Measurements from ENCODE around the gene ZNF286A. TPM values are rescaled to one million over a fixed set of nuclear protein-coding genes. Genes with fewer than 3 reads are reported as not detected.

Gene ZNF286A
- total and polyA plus RNA-seq, 10 of the 15 experiments (the other 5 are each of a cell fraction or from before 2014, with no cell fraction given): 8.1 to 31.2 (median 18.2) TPM

DNA sequence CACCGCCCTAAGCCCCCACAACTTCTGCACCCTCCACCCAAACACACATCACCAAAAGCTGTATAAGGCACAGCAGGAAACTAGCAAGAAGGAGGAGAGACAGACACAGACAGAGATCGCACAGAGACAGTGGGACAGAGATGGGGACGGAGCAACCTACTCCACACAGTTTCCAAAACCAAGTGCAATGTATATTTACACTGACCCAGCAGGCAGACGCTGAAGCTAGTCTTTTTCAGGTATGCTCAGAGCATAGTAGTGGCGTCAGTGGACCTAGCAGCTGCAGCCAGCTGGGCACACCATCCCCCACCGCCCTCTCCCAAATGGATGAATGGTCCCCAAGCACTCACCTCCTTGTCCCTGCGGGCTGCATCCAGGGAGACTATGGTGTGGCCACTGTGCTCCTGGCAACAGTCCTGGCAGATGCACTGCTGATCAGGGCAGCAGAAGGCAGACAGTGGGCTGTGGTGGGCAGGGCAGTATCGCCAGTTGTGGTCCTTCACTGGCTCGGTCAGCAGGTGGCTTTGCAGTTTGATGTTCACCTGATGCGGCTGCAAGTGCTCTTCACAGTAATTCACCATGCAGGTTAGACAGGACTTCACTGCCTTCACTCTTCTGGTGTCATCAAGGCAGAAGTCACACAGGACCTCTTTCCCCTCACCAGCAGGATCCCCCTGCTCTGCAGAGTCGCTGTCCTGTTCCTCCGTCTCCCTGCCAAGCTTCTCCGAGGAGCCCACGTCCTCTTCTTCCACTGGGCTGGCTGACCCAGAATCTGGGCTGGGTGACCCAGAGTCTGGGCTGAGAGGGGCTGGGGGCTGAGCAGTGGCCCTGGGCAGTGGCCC, 48.6 kb upstream of the ZNF286A start:
- no peak for TF ChIP-seq SMAD1 (IDR thresholded peaks at IDR 0.05; ENCODE audit: low read depth, partially characterized antibody)
- no peak for TF ChIP-seq BMI1 (IDR thresholded peaks at IDR 0.05; ENCODE audit: borderline replicate concordance)
- no peak for TF ChIP-seq ETV6 (conservative IDR thresholded peaks at IDR 0.05 in 1 of 2, IDR thresholded peaks at IDR 0.05 in 1 of 2; ENCODE audit: borderline replicate concordance in 1 of 2, low read depth in 1 of 2)
- no peak for TF ChIP-seq MEF2B (IDR thresholded peaks at IDR 0.05; ENCODE audit: partially characterized antibody, poor library complexity, severe bottlenecking)
- TF ChIP-seq EED (IDR thresholded peaks at IDR 0.05; ENCODE audit: low read depth): no peak
- TF ChIP-seq, protein P1, sequence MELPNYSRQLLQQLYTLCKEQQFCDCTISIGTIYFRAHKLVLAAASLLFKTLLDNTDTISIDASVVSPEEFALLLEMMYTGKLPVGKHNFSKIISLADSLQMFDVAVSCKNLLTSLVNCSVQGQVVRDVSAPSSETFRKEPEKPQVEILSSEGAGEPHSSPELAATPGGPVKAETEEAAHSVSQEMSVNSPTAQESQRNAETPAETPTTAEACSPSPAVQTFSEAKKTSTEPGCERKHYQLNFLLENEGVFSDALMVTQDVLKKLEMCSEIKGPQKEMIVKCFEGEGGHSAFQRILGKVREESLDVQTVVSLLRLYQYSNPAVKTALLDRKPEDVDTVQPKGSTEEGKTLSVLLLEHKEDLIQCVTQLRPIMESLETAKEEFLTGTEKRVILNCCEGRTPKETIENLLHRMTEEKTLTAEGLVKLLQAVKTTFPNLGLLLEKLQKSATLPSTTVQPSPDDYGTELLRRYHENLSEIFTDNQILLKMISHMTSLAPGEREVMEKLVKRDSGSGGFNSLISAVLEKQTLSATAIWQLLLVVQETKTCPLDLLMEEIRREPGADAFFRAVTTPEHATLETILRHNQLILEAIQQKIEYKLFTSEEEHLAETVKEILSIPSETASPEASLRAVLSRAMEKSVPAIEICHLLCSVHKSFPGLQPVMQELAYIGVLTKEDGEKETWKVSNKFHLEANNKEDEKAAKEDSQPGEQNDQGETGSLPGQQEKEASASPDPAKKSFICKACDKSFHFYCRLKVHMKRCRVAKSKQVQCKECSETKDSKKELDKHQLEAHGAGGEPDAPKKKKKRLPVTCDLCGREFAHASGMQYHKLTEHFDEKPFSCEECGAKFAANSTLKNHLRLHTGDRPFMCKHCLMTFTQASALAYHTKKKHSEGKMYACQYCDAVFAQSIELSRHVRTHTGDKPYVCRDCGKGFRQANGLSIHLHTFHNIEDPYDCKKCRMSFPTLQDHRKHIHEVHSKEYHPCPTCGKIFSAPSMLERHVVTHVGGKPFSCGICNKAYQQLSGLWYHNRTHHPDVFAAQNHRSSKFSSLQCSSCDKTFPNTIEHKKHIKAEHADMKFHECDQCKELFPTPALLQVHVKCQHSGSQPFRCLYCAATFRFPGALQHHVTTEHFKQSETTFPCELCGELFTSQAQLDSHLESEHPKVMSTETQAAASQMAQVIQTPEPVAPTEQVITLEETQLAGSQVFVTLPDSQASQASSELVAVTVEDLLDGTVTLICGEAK (IDR thresholded peaks at IDR 0.05; ENCODE audit: borderline replicate concordance): no peak
- no peak for TF ChIP-seq YY1 (IDR thresholded peaks at IDR 0.05; ENCODE audit: low read depth, low read length)
- TF ChIP-seq CHD2 (IDR thresholded peaks at IDR 0.05; ENCODE audit: borderline replicate concordance, low read depth, low read length): no peak
- TF ChIP-seq, protein P2, sequence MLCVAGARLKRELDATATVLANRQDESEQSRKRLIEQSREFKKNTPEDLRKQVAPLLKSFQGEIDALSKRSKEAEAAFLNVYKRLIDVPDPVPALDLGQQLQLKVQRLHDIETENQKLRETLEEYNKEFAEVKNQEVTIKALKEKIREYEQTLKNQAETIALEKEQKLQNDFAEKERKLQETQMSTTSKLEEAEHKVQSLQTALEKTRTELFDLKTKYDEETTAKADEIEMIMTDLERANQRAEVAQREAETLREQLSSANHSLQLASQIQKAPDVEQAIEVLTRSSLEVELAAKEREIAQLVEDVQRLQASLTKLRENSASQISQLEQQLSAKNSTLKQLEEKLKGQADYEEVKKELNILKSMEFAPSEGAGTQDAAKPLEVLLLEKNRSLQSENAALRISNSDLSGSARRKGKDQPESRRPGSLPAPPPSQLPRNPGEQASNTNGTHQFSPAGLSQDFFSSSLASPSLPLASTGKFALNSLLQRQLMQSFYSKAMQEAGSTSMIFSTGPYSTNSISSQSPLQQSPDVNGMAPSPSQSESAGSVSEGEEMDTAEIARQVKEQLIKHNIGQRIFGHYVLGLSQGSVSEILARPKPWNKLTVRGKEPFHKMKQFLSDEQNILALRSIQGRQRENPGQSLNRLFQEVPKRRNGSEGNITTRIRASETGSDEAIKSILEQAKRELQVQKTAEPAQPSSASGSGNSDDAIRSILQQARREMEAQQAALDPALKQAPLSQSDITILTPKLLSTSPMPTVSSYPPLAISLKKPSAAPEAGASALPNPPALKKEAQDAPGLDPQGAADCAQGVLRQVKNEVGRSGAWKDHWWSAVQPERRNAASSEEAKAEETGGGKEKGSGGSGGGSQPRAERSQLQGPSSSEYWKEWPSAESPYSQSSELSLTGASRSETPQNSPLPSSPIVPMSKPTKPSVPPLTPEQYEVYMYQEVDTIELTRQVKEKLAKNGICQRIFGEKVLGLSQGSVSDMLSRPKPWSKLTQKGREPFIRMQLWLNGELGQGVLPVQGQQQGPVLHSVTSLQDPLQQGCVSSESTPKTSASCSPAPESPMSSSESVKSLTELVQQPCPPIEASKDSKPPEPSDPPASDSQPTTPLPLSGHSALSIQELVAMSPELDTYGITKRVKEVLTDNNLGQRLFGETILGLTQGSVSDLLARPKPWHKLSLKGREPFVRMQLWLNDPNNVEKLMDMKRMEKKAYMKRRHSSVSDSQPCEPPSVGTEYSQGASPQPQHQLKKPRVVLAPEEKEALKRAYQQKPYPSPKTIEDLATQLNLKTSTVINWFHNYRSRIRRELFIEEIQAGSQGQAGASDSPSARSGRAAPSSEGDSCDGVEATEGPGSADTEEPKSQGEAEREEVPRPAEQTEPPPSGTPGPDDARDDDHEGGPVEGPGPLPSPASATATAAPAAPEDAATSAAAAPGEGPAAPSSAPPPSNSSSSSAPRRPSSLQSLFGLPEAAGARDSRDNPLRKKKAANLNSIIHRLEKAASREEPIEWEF (IDR thresholded peaks at IDR 0.05; ENCODE audit: insufficient replicate concordance, low read depth, low read length): no peak
- Histone ChIP-seq H3K36me3 (ENCODE audit: control insufficient read depth in 2 of 2, insufficient read depth in 2 of 2, low read length in 1 of 2) (no peaks in the 10 kb centered on the region), H2AFZ (ENCODE audit: control insufficient read depth, low read depth, low read length) (no peak overlapping the region), H3K27ac (ENCODE audit: control insufficient read depth, insufficient read depth) (peak overlapping the region; percentile 8; the same call in 1 of the 2 replicates), H3K4me3 (no peak overlapping the region), H3K79me2 (ENCODE audit: control insufficient read depth, insufficient read depth, low read length) (no peaks in the 10 kb centered on the region), H3K9me3 (replicated peaks; ENCODE audit: control insufficient read depth, insufficient read depth, low read length) (no peaks in the 10 kb centered on the region), H3K27me3 (replicated peaks in 1 of 2; ENCODE audit: control insufficient read depth in 2 of 2, insufficient read depth in 2 of 2, low read length in 1 of 2) (no peaks in the 10 kb centered on the region), H3K4me1 (ENCODE audit: control insufficient read depth, insufficient read depth, low read length) (peaks cover 3% of the 10 kb centered on the region; the same call in 1 of the 2 replicates), H4K20me1 (ENCODE audit: control insufficient read depth, insufficient read depth) (no peaks in the 10 kb centered on the region), H3K4me2 (ENCODE audit: control insufficient read depth, insufficient read depth) (no peak overlapping the region), H3K9ac (ENCODE audit: control insufficient read depth, insufficient read depth, low read length) (no peak overlapping the region)
- RAD21 ChIA-PET (ENCODE audit: unreplicated experiment): no interaction called here
- CTCF ChIA-PET: no interaction called here
- in situ Hi-C loops (cut with MboI): no loop called here
- WGBS (ENCODE audit: insufficient coverage, insufficient replicate concordance, low lambda C conversion rate, missing lambda C conversion rate): 97% methylated on average over 13 of the region's 14 CpGs
- intact Hi-C loops (cut with micrococcal nuclease; ENCODE audit: unreplicated experiment): no loop called here
- POLR2A ChIA-PET: no interaction called here
- no TSS peak for BruUV-seq (replicated peaks)
- SMC1A ChIA-PET (ENCODE audit: uncharacterized antibody, unreplicated experiment): no interaction called here
- DNase-seq (ENCODE audit: low read depth, low spot score) (no peak), FAIRE-seq (no peak), ATAC-seq (no peak)

Measured in GM12878 (cell line).